ENCODE results near the gene RTEL1.
A peak's percentile ranks its signal among the peaks of the same experiment; 100 is the strongest.

GRCh38 chr20:63699466-63700198 lies 41.5 kb downstream of the RTEL1 start:
- TF ChIP-seq, protein P1, sequence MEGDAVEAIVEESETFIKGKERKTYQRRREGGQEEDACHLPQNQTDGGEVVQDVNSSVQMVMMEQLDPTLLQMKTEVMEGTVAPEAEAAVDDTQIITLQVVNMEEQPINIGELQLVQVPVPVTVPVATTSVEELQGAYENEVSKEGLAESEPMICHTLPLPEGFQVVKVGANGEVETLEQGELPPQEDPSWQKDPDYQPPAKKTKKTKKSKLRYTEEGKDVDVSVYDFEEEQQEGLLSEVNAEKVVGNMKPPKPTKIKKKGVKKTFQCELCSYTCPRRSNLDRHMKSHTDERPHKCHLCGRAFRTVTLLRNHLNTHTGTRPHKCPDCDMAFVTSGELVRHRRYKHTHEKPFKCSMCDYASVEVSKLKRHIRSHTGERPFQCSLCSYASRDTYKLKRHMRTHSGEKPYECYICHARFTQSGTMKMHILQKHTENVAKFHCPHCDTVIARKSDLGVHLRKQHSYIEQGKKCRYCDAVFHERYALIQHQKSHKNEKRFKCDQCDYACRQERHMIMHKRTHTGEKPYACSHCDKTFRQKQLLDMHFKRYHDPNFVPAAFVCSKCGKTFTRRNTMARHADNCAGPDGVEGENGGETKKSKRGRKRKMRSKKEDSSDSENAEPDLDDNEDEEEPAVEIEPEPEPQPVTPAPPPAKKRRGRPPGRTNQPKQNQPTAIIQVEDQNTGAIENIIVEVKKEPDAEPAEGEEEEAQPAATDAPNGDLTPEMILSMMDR (IDR thresholded peaks at IDR 0.05) = no peak
- TF ChIP-seq POLR2AphosphoS5 (IDR thresholded peaks at IDR 0.05; ENCODE audit: low read depth, low read length) = 0 out of 2 replicates have a peak, but pooled peaks have one; percentile 16
- TF ChIP-seq, protein P2, sequence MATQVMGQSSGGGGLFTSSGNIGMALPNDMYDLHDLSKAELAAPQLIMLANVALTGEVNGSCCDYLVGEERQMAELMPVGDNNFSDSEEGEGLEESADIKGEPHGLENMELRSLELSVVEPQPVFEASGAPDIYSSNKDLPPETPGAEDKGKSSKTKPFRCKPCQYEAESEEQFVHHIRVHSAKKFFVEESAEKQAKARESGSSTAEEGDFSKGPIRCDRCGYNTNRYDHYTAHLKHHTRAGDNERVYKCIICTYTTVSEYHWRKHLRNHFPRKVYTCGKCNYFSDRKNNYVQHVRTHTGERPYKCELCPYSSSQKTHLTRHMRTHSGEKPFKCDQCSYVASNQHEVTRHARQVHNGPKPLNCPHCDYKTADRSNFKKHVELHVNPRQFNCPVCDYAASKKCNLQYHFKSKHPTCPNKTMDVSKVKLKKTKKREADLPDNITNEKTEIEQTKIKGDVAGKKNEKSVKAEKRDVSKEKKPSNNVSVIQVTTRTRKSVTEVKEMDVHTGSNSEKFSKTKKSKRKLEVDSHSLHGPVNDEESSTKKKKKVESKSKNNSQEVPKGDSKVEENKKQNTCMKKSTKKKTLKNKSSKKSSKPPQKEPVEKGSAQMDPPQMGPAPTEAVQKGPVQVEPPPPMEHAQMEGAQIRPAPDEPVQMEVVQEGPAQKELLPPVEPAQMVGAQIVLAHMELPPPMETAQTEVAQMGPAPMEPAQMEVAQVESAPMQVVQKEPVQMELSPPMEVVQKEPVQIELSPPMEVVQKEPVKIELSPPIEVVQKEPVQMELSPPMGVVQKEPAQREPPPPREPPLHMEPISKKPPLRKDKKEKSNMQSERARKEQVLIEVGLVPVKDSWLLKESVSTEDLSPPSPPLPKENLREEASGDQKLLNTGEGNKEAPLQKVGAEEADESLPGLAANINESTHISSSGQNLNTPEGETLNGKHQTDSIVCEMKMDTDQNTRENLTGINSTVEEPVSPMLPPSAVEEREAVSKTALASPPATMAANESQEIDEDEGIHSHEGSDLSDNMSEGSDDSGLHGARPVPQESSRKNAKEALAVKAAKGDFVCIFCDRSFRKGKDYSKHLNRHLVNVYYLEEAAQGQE (IDR thresholded peaks at IDR 0.05; ENCODE audit: insufficient read depth in 1 of 2, low read depth in 2 of 2, low read length in 1 of 2) = no peak

All from Panc1 (cell line).